H9 (cell line): ENCODE measurements around the gene CAPSL. TPM values are rescaled to one million over a fixed set of nuclear protein-coding genes. Genes with fewer than 3 reads are reported as not detected.

Source experiments
- DNase-seq: peaks from one replicate; pipeline ENCODE4 v3.0.0-alpha.2; 2017
- H2AFZ ChIP-seq: one replicate; pipeline ENCODE4 v1.6.1; 2013; ENCODE audit warnings: mild to moderate bottlenecking, low read length, control low read depth, moderate library complexity
- H2AK5ac ChIP-seq: 2 replicates; pipeline ENCODE4 v1.6.1; 2013; ENCODE audit warnings: low read length, control low read depth, mixed read lengths; ENCODE audit not compliant: insufficient read length
- H2BK120ac ChIP-seq: one replicate; pipeline ENCODE4 v1.6.1; 2013; ENCODE audit warnings: low read depth, mild to moderate bottlenecking, low read length, control low read depth, inconsistent platforms; ENCODE audit not compliant: poor library complexity, severe bottlenecking
- H2BK12ac ChIP-seq: 2 replicates; pipeline ENCODE4 v1.6.1; 2013; ENCODE audit warnings: low read length, control low read depth, mixed read lengths, low read depth; ENCODE audit not compliant: insufficient read length
- H2BK15ac ChIP-seq: 2 replicates; pipeline ENCODE4 v1.6.1; 2013; ENCODE audit warnings: low read depth, low read length, control low read depth
- H2BK20ac ChIP-seq: one replicate; pipeline ENCODE4 v1.6.1; 2013; ENCODE audit warnings: low read depth, mild to moderate bottlenecking, low read length, control low read depth, inconsistent platforms; ENCODE audit not compliant: poor library complexity, severe bottlenecking
- H2BK5ac ChIP-seq: 2 replicates; pipeline ENCODE4 v1.6.1; 2013; ENCODE audit warnings: low read length, control low read depth, mixed read lengths; ENCODE audit not compliant: insufficient read length
- H3K14ac ChIP-seq: 2 replicates; pipeline ENCODE4 v1.6.1; 2013; ENCODE audit warnings: low read length, control low read depth; ENCODE audit not compliant: insufficient read depth
- H3K18ac ChIP-seq: 2 replicates; pipeline ENCODE4 v1.6.1; 2013; ENCODE audit warnings: low read depth, mild to moderate bottlenecking, mixed read lengths, low read length, control low read depth; ENCODE audit not compliant: insufficient read length
- H3K23ac ChIP-seq: 2 replicates; pipeline ENCODE4 v1.6.1; 2013; ENCODE audit warnings: low read length, control low read depth, mixed read lengths, low read depth; ENCODE audit not compliant: insufficient read length
- H3K23me2 ChIP-seq: 2 replicates; pipeline ENCODE4 v1.6.1; 2013; ENCODE audit warnings: low read depth, mild to moderate bottlenecking, mixed read lengths, low read length, control low read depth; ENCODE audit not compliant: insufficient read length, poor library complexity, severe bottlenecking
- H3K27ac ChIP-seq: 2 replicates; pipeline ENCODE4 v1.5.1; 2013; ENCODE audit warnings: low read length, control low read depth, mixed read lengths, low read depth; ENCODE audit not compliant: insufficient read length
- H3K27me3 ChIP-seq: 2 replicates; pipeline ENCODE4 v1.6.1; 2013; ENCODE audit warnings: low read length, control low read depth, inconsistent platforms; ENCODE audit not compliant: insufficient read depth
- H3K4ac ChIP-seq: 2 replicates; pipeline ENCODE4 v1.6.1; 2013; ENCODE audit warnings: low read depth, mild to moderate bottlenecking, control low read depth, inconsistent platforms, low read length, moderate library complexity
- H3K4me1 ChIP-seq: 2 replicates; pipeline ENCODE4 v1.6.1; 2013; ENCODE audit warnings: low read length, control low read depth, inconsistent platforms; ENCODE audit not compliant: insufficient read depth
- H3K4me2 ChIP-seq: 2 replicates; pipeline ENCODE4 v1.6.1; 2013; ENCODE audit warnings: low read length, control low read depth, mixed read lengths; ENCODE audit not compliant: insufficient read length, insufficient read depth
- H3K56ac ChIP-seq: 2 replicates; pipeline ENCODE4 v1.6.1; 2013; ENCODE audit warnings: low read depth, mild to moderate bottlenecking, mixed read lengths, low read length, control low read depth; ENCODE audit not compliant: insufficient read length
- H3K79me1 ChIP-seq: 2 replicates; pipeline ENCODE4 v1.6.1; 2013; ENCODE audit warnings: low read depth, mild to moderate bottlenecking, moderate library complexity, low read length, control low read depth, inconsistent platforms; ENCODE audit not compliant: insufficient read depth, poor library complexity, severe bottlenecking
- H3K79me2 ChIP-seq: 2 replicates; pipeline ENCODE4 v1.6.1; 2013; ENCODE audit warnings: low read length, control low read depth, inconsistent platforms; ENCODE audit not compliant: insufficient read depth
- H3K9ac ChIP-seq: 2 replicates; pipeline ENCODE4 v1.6.1; 2013; ENCODE audit warnings: low read length, control low read depth, mixed read lengths; ENCODE audit not compliant: insufficient read length; ENCODE audit errors: extremely low read depth
- H3K9me3 ChIP-seq: one replicate; pipeline ENCODE4 v1.6.1; 2013; ENCODE audit warnings: low read depth, low read length, inconsistent platforms; ENCODE audit not compliant: control insufficient read depth
- H3T11ph ChIP-seq: one replicate; pipeline ENCODE4 v1.6.1; 2013; ENCODE audit warnings: mild to moderate bottlenecking, low read length, control low read depth, inconsistent platforms
- H4K20me1 ChIP-seq: one replicate; pipeline ENCODE4 v1.6.1; 2013; ENCODE audit not compliant: control insufficient read depth, insufficient read length, insufficient read depth
- H4K5ac ChIP-seq: 2 replicates; pipeline ENCODE4 v1.6.1; 2013; ENCODE audit warnings: low read depth, mild to moderate bottlenecking, mixed read lengths, low read length, control low read depth; ENCODE audit not compliant: insufficient read length
- H4K8ac ChIP-seq: replicated peaks from 2 replicates; pipeline ENCODE4 v1.6.1; 2013; ENCODE audit warnings: low read length, control low read depth, mixed read lengths, low read depth; ENCODE audit not compliant: insufficient read length
- H4K91ac ChIP-seq: 2 replicates; pipeline ENCODE4 v1.6.1; 2013; ENCODE audit warnings: low read depth, mild to moderate bottlenecking, moderate library complexity, mixed read lengths, low read length, control low read depth; ENCODE audit not compliant: insufficient read length
- H3K27ac Mint-ChIP-seq, 3 experiments: 2 replicates in 2 of 3; 3 replicates in 1 of 3; pipeline ENCODE4 v1.8.0; 2020 to 2021; ENCODE audit warnings: mixed read lengths in 3 of 3, mild to moderate bottlenecking in 1 of 3, moderate library complexity in 1 of 3
- H3K27me3 Mint-ChIP-seq: 2 replicates; pipeline ENCODE4 v1.8.0; 2021; ENCODE audit warnings: low read depth, mild to moderate bottlenecking, moderate library complexity, mixed read lengths
- H3K36me3 Mint-ChIP-seq, 3 experiments: 2 replicates in 2 of 3; 3 replicates in 1 of 3; pipeline ENCODE4 v1.8.0; 2020 to 2021; ENCODE audit warnings: low read depth in 3 of 3, mixed read lengths in 3 of 3; ENCODE audit not compliant: insufficient read depth in 1 of 3
- H3K4me1 Mint-ChIP-seq, 2 experiments: 2 replicates each; pipeline ENCODE4 v1.8.0; 2020; ENCODE audit warnings: mixed read lengths in 2 of 2
- H3K4me3 Mint-ChIP-seq, 2 experiments: 2 replicates in 1 of 2; 3 replicates in 1 of 2; pipeline ENCODE4 v1.8.0; 2020 to 2021; ENCODE audit warnings: mild to moderate bottlenecking in 2 of 2, mixed read lengths in 2 of 2, moderate library complexity in 1 of 2
- H3K9me3 Mint-ChIP-seq, 2 experiments: 2 replicates in 1 of 2; 3 replicates in 1 of 2; pipeline ENCODE4 v1.8.0; 2020; ENCODE audit warnings: mild to moderate bottlenecking in 2 of 2, mixed read lengths in 2 of 2, moderate library complexity in 1 of 2
- CTCF ChIP-seq: fragments of 200-600 bp; sonication (generic); conservative IDR thresholded peaks from 3 replicates; pipeline ENCODE4 v1.8.0; 2021; ENCODE audit warnings: antibody characterized with exemption, mild to moderate bottlenecking
- total RNA-seq: library from RNA; stranded (reverse); gene quantifications from 2 replicates; pipeline ENCODE4 v1.2.1, GENCODE V29; 2021

Gene CAPSL
- total RNA-seq, 1 experiment from 2014 or later: not detected

- H3K27ac Mint-ChIP-seq: no peak overlapping the region
- Histone ChIP-seq H3K27me3 (no peaks in the 10 kb centered on the region), H2BK15ac (no peak overlapping the region), H3K4me1 (no peaks in the 10 kb centered on the region), H3K4me2 (no peak overlapping the region), H3K79me2 (no peaks in the 10 kb centered on the region), H3K4ac (no peak overlapping the region), H4K8ac (no peak overlapping the region), H3K27ac (no peak overlapping the region), H3K56ac (no peak overlapping the region), H3K9ac (no peak overlapping the region), H4K91ac (no peak overlapping the region), H3K79me1 (no peaks in the 10 kb centered on the region), H2BK5ac (no peak overlapping the region), H4K20me1 (no peaks in the 10 kb centered on the region), H3K23ac (no peak overlapping the region), H2AFZ (no peak overlapping the region), H3K9me3 (no peaks in the 10 kb centered on the region), H3T11ph (no peak overlapping the region), H4K5ac (no peak overlapping the region), H2BK12ac (no peak overlapping the region), H3K23me2 (no peaks in the 10 kb centered on the region), H3K18ac (no peak overlapping the region), H2BK20ac (no peak overlapping the region), H2AK5ac (no peak overlapping the region), H2BK120ac (no peak overlapping the region), H3K14ac (no peak overlapping the region)
- H3K4me1 Mint-ChIP-seq: no peaks in the 10 kb centered on the region
- no peak for DNase-seq
- H3K36me3 Mint-ChIP-seq: no peaks in the 10 kb centered on the region
- H3K4me3 Mint-ChIP-seq: no peak overlapping the region
- no peaks in the 10 kb centered on the region; a peak in 1 of 5 replicates for H3K9me3 Mint-ChIP-seq
- TF ChIP-seq CTCF: no peak
- H3K27me3 Mint-ChIP-seq: no peaks in the 10 kb centered on the region; the same call in 1 of the 2 replicates
Observed at GRCh38 chr5:35878079-35878478, 60.3 kb downstream of the CAPSL start.
